Measurements from ENCODE around the gene GALNTL6. TPM values are rescaled to one million over a fixed set of nuclear protein-coding genes. Genes with fewer than 3 reads are reported as not detected.

Gene GALNTL6
- total and polyA plus RNA-seq, 2 donors (not counting 1 experiment from before 2014, with no cell fraction given), result not detected

DNA sequence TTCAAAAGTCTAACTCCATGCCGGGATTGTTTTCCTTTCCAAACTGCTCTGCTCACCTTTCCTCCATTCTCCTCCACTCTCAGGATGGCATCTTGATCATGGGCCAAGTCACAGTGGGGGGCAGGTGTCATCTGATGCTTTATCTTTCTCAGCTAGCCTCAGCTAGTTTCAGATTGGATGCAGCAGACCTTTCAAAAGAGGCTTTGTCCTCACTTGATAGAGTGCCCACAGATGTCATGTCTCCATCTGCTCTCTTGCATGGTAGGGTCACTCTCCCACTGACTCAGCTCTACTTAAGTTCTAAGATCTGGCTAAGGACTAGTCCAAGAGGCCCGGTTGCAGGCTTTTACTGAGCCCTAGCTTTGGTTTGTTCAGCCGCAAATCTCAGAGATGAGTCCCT is 1013.7 kb downstream of the GALNTL6 start:
- Histone ChIP-seq H3K79me2 (ENCODE audit: control insufficient read depth, insufficient read depth, low read length) (no peaks in the 10 kb centered on the region), H3K9ac (ENCODE audit: insufficient read depth, low read length) (no peak overlapping the region), H3K27ac (ENCODE audit: insufficient read depth, low read length) (no peak overlapping the region), H3K9me3 (ENCODE audit: control insufficient read depth, insufficient read depth, low read depth, low read length) (no peaks in the 10 kb centered on the region), H3K36me3 (ENCODE audit: control insufficient read depth, insufficient read depth, low read length) (no peaks in the 10 kb centered on the region), H2AFZ (ENCODE audit: low read length) (no peak overlapping the region), H3K4me2 (ENCODE audit: extremely low read depth, insufficient read depth, low read length) (no peak overlapping the region), H3K27me3 (ENCODE audit: control insufficient read depth, insufficient read depth, low read length) (no peaks in the 10 kb centered on the region), H4K20me1 (ENCODE audit: control insufficient read depth, extremely low read depth, insufficient read depth, low read length) (no peaks in the 10 kb centered on the region), H3K4me1 (ENCODE audit: control insufficient read depth, extremely low read depth, insufficient read depth, low read length) (no peaks in the 10 kb centered on the region), H3K4me3 (replicated peaks in 1 of 4; ENCODE audit: control extremely low read depth in 1 of 4, insufficient read depth in 1 of 4, low read depth in 3 of 4, low read length in 4 of 4) (no peak overlapping the region)
- TF ChIP-seq, protein P1, sequence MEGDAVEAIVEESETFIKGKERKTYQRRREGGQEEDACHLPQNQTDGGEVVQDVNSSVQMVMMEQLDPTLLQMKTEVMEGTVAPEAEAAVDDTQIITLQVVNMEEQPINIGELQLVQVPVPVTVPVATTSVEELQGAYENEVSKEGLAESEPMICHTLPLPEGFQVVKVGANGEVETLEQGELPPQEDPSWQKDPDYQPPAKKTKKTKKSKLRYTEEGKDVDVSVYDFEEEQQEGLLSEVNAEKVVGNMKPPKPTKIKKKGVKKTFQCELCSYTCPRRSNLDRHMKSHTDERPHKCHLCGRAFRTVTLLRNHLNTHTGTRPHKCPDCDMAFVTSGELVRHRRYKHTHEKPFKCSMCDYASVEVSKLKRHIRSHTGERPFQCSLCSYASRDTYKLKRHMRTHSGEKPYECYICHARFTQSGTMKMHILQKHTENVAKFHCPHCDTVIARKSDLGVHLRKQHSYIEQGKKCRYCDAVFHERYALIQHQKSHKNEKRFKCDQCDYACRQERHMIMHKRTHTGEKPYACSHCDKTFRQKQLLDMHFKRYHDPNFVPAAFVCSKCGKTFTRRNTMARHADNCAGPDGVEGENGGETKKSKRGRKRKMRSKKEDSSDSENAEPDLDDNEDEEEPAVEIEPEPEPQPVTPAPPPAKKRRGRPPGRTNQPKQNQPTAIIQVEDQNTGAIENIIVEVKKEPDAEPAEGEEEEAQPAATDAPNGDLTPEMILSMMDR (conservative IDR thresholded peaks at IDR 0.05 in 1 of 2, IDR thresholded peaks at IDR 0.05 in 1 of 2; ENCODE audit: low read depth in 1 of 2, low read length in 2 of 2), result no peak
- no peak for TF ChIP-seq EZH2 (IDR thresholded peaks at IDR 0.05; ENCODE audit: low read length, missing control alignments)
- DNase-seq (ENCODE audit: low read depth in 2 of 2), result peak in 1 of 2 donors; percentile 21

DNA sequence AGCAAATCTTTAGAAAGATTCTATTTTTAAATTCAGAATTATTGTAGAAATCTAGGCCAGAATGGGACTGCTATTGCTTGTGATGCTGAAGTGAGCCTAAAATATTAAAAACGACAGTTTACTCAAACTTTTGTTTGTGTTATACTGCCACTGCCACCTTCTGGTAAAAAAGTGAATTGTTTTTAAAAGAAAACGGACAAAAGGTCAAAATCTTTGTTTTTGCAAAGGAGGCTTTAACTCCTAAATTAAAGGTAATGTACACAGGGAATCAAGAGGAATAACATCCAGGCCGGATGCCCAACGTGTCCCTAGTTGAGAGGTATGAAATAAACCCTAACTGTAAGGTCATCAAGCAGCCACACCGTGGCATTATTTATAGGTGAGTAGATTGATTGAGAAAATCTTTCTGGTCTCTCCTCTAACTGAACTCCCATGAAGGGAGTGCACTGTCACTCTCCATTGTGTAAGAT is 1017.1 kb downstream of the GALNTL6 start:
- H2AFZ ChIP-seq (ENCODE audit: low read length), result no peak overlapping the region
- H3K9me3 ChIP-seq (ENCODE audit: control insufficient read depth, insufficient read depth, low read depth, low read length), result no peaks in the 10 kb centered on the region
- peak in 1 of 2 donors; percentile 31 for DNase-seq (ENCODE audit: low read depth in 2 of 2)

DNA sequence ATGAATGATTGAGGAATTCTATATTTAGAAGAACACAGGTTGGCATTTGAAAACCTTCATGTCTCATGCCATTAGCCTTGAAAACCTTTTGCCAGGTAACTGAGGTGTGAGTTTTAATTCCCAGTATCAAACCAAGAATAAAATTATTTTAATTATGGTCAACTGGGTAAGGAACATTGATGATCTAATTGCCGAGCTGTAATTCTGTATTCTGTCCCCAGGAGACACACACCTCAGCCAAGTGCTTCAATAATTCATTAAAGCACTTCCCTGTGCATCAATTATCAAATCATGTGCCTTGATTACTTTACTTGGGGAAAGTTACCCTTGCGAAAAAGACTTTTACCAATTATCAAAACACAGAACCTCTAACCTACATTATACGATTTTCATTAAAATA is 1023.5 kb downstream of the GALNTL6 start:
- Histone ChIP-seq H4K20me1 (ENCODE audit: control insufficient read depth, extremely low read depth, insufficient read depth, low read length) (no peaks in the 10 kb centered on the region), H3K27me3 (ENCODE audit: control insufficient read depth, insufficient read depth, low read length) (no peaks in the 10 kb centered on the region), H3K9ac (ENCODE audit: insufficient read depth, low read length) (no peak overlapping the region), H3K79me2 (ENCODE audit: control insufficient read depth, insufficient read depth, low read length) (no peaks in the 10 kb centered on the region), H3K36me3 (ENCODE audit: control insufficient read depth, insufficient read depth, low read length) (no peaks in the 10 kb centered on the region), H3K9me3 (ENCODE audit: control insufficient read depth, insufficient read depth, low read depth, low read length) (no peaks in the 10 kb centered on the region), H3K4me3 (replicated peaks in 1 of 4; ENCODE audit: control extremely low read depth in 1 of 4, insufficient read depth in 1 of 4, low read depth in 3 of 4, low read length in 4 of 4) (no peak overlapping the region), H3K4me2 (ENCODE audit: extremely low read depth, insufficient read depth, low read length) (no peak overlapping the region), H2AFZ (ENCODE audit: low read length) (no peak overlapping the region), H3K4me1 (ENCODE audit: control insufficient read depth, extremely low read depth, insufficient read depth, low read length) (no peaks in the 10 kb centered on the region), H3K27ac (ENCODE audit: insufficient read depth, low read length) (no peak overlapping the region)
- DNase-seq (ENCODE audit: low read depth in 2 of 2), result no peak
- TF ChIP-seq, protein P1 (conservative IDR thresholded peaks at IDR 0.05 in 1 of 2, IDR thresholded peaks at IDR 0.05 in 1 of 2; ENCODE audit: low read depth in 1 of 2, low read length in 2 of 2), result no peak
- no peak for TF ChIP-seq EZH2 (IDR thresholded peaks at IDR 0.05; ENCODE audit: low read length, missing control alignments)

More for the DNA sequence above, 1017.1 kb downstream of the GALNTL6 start:
- no peak for TF ChIP-seq EZH2 (IDR thresholded peaks at IDR 0.05; ENCODE audit: low read length, missing control alignments)
- TF ChIP-seq, protein P1 (conservative IDR thresholded peaks at IDR 0.05 in 1 of 2, IDR thresholded peaks at IDR 0.05 in 1 of 2; ENCODE audit: low read depth in 1 of 2, low read length in 2 of 2), result peak; percentile 2 to 30
- Histone ChIP-seq H3K27me3 (ENCODE audit: control insufficient read depth, insufficient read depth, low read length) (no peaks in the 10 kb centered on the region), H3K27ac (ENCODE audit: insufficient read depth, low read length) (no peak overlapping the region), H3K4me1 (ENCODE audit: control insufficient read depth, extremely low read depth, insufficient read depth, low read length) (no peaks in the 10 kb centered on the region), H3K4me2 (ENCODE audit: extremely low read depth, insufficient read depth, low read length) (no peak overlapping the region), H3K79me2 (ENCODE audit: control insufficient read depth, insufficient read depth, low read length) (no peaks in the 10 kb centered on the region), H3K9ac (ENCODE audit: insufficient read depth, low read length) (no peak overlapping the region), H3K36me3 (ENCODE audit: control insufficient read depth, insufficient read depth, low read length) (no peaks in the 10 kb centered on the region), H4K20me1 (ENCODE audit: control insufficient read depth, extremely low read depth, insufficient read depth, low read length) (no peaks in the 10 kb centered on the region), H3K4me3 (replicated peaks in 1 of 4; ENCODE audit: control extremely low read depth in 1 of 4, insufficient read depth in 1 of 4, low read depth in 3 of 4, low read length in 4 of 4) (no peak overlapping the region)
